Neural progenitor cell (in vitro differentiated cells): ENCODE data around the gene CHFR. TPM values are rescaled to one million over a fixed set of nuclear protein-coding genes. Genes with fewer than 3 reads are reported as not detected.

ENCODE experiments used
- DNase-seq: peaks from one replicate; pipeline ENCODE4 v3.0.0-alpha.2; 2016; ENCODE audit warnings: low spot score
- H2AFZ ChIP-seq: fragments of 200-600 bp; sonication (generic); replicated peaks from 2 replicates; pipeline ENCODE4 v1.6.1; 2016; ENCODE audit warnings: antibody characterized with exemption
- H3F3A ChIP-seq: fragments of 200-600 bp; sonication (generic); 2 replicates; pipeline ENCODE4 v1.6.1; 2016; ENCODE audit warnings: antibody characterized with exemption, low read depth
- H3K27ac ChIP-seq: fragments of 200-600 bp; sonication (generic); 2 replicates; pipeline ENCODE4 v1.5.1; 2016; ENCODE audit warnings: mild to moderate bottlenecking
- H3K27me3 ChIP-seq: fragments of 200-600 bp; sonication (generic); 2 replicates; pipeline ENCODE4 v1.6.1; 2016; ENCODE audit warnings: mild to moderate bottlenecking, moderate library complexity
- H3K36me3 ChIP-seq: fragments of 200-600 bp; sonication (generic); 2 replicates; pipeline ENCODE4 v1.5.1; 2016
- H3K4me1 ChIP-seq: fragments of 200-600 bp; sonication (generic); 2 replicates; pipeline ENCODE4 v1.6.1; 2016; ENCODE audit warnings: mixed run types
- H3K4me2 ChIP-seq: fragments of 200-600 bp; sonication (generic); 2 replicates; pipeline ENCODE4 v1.6.1; 2016
- H3K4me3 ChIP-seq: fragments of 200-600 bp; sonication (generic); 2 replicates; pipeline ENCODE4 v1.5.1; 2016
- H3K79me2 ChIP-seq: fragments of 200-600 bp; sonication (generic); 2 replicates; pipeline ENCODE4 v1.6.1; 2016; ENCODE audit warnings: low read depth
- H3K9ac ChIP-seq: fragments of 200-600 bp; sonication (generic); 2 replicates; pipeline ENCODE4 v1.6.1; 2016
- H3K9me3 ChIP-seq: fragments of 200-600 bp; sonication (generic); 2 replicates; pipeline ENCODE4 v1.5.1; 2016; ENCODE audit warnings: low read depth
- H4K20me1 ChIP-seq: fragments of 200-600 bp; sonication (generic); 2 replicates; pipeline ENCODE4 v1.6.1; 2016; ENCODE audit warnings: low read depth
- H3K27ac Mint-ChIP-seq: 3 replicates; pipeline ENCODE4 v1.8.0; 2021; ENCODE audit warnings: mixed read lengths
- H3K27me3 Mint-ChIP-seq: 2 replicates; pipeline ENCODE4 v1.8.0; 2022; ENCODE audit warnings: low read depth, mild to moderate bottlenecking, inconsistent platforms, moderate library complexity, mixed read lengths; ENCODE audit not compliant: insufficient read depth
- H3K36me3 Mint-ChIP-seq: 3 replicates; pipeline ENCODE4 v1.8.0; 2021; ENCODE audit warnings: mixed read lengths
- H3K4me1 Mint-ChIP-seq: 3 replicates; pipeline ENCODE4 v1.8.0; 2021; ENCODE audit warnings: mixed read lengths
- H3K4me3 Mint-ChIP-seq: 3 replicates; pipeline ENCODE4 v1.8.0; 2021; ENCODE audit warnings: mild to moderate bottlenecking, moderate library complexity, mixed read lengths
- H3K9me3 Mint-ChIP-seq: 3 replicates; pipeline ENCODE4 v1.8.0; 2020; ENCODE audit warnings: mixed read lengths
- CTCF ChIP-seq: fragments of 200-600 bp; sonication (generic); IDR thresholded peaks from 2 replicates; pipeline ENCODE4 v1.5.1; 2017; ENCODE audit warnings: antibody characterized with exemption, mild to moderate bottlenecking
- EZH2 ChIP-seq: fragments of 200-600 bp; sonication (generic); IDR thresholded peaks from 2 replicates; pipeline ENCODE4 v1.6.1; 2017; ENCODE audit warnings: antibody characterized with exemption, mild to moderate bottlenecking, moderate library complexity
- EZH2phosphoT487 ChIP-seq: fragments of 200-600 bp; sonication (generic); IDR thresholded peaks from 2 replicates; pipeline ENCODE4 v1.6.1; 2017; ENCODE audit warnings: antibody characterized with exemption
- total RNA-seq: library from RNA; depleted of rRNA; stranded (reverse); fragments of >200 nt; gene quantifications from 2 replicates; pipeline ENCODE4 v1.2.3, GENCODE V29; 2015; ENCODE audit warnings: low replicate concordance

CHFR gene
- total RNA-seq, 1 donor from 2014 or later = 25.6 TPM

- Histone ChIP-seq H3K4me1 (no peaks in the 10 kb centered on the region), H4K20me1 (no peaks in the 10 kb centered on the region), H3K9ac (no peak overlapping the region), H3K4me3 (no peak overlapping the region), H3K27ac (no peak overlapping the region), H3F3A (no peaks in the 10 kb centered on the region), H3K27me3 (no peaks in the 10 kb centered on the region), H2AFZ (no peak overlapping the region), H3K4me2 (no peak overlapping the region), H3K36me3 (no peaks in the 10 kb centered on the region), H3K79me2 (no peaks in the 10 kb centered on the region), H3K9me3 (no peaks in the 10 kb centered on the region)
- TF ChIP-seq EZH2 = no peak
- TF ChIP-seq CTCF = no peak
- TF ChIP-seq EZH2phosphoT487 = no peak
- Mint-ChIP-seq H3K4me3 (no peak overlapping the region), H3K27ac (no peak overlapping the region), H3K27me3 (peaks cover 4% of the 10 kb centered on the region), H3K4me1 (no peaks in the 10 kb centered on the region), H3K9me3 (no peaks in the 10 kb centered on the region), H3K36me3 (peaks cover 47% of the 10 kb centered on the region)
- no peak for DNase-seq
These were observed 98.9 kb downstream of the CHFR start for GRCh38 chr12:132788375-132789098.

- Histone ChIP-seq H4K20me1 (no peaks in the 10 kb centered on the region), H3K9ac (no peak overlapping the region), H3F3A (no peaks in the 10 kb centered on the region), H3K9me3 (no peaks in the 10 kb centered on the region), H3K4me3 (no peak overlapping the region), H3K79me2 (no peaks in the 10 kb centered on the region), H3K27ac (no peak overlapping the region), H3K36me3 (no peaks in the 10 kb centered on the region), H3K27me3 (no peaks in the 10 kb centered on the region), H3K4me1 (no peaks in the 10 kb centered on the region), H3K4me2 (no peak overlapping the region), H2AFZ (no peak overlapping the region)
- Mint-ChIP-seq H3K9me3 (no peaks in the 10 kb centered on the region), H3K27ac (peak overlapping the region; percentile 69), H3K4me3 (no peak overlapping the region), H3K27me3 (peaks cover 4% of the 10 kb centered on the region), H3K36me3 (peaks cover 47% of the 10 kb centered on the region), H3K4me1 (no peaks in the 10 kb centered on the region)
- TF ChIP-seq CTCF = no peak
- TF ChIP-seq EZH2 = no peak
- no peak for TF ChIP-seq EZH2phosphoT487
- DNase-seq = no peak
These were observed 99.5 kb downstream of the CHFR start for GRCh38 chr12:132787877-132788276.

- no peak overlapping the region for H3K4me3 ChIP-seq
- Mint-ChIP-seq H3K4me3 (no peak overlapping the region), H3K36me3 (peaks cover 42% of the 10 kb centered on the region), H3K9me3 (no peaks in the 10 kb centered on the region), H3K27me3 (peaks cover 4% of the 10 kb centered on the region), H3K4me1 (no peaks in the 10 kb centered on the region), H3K27ac (no peak overlapping the region)
- no peak for TF ChIP-seq EZH2phosphoT487
- TF ChIP-seq EZH2 = no peak
- TF ChIP-seq CTCF = no peak
- H3K9me3 ChIP-seq = no peaks in the 10 kb centered on the region
- no peak overlapping the region for H3K4me2 ChIP-seq
- no peaks in the 10 kb centered on the region for H3K27me3 ChIP-seq
- H3K79me2 ChIP-seq = no peaks in the 10 kb centered on the region
- H3F3A ChIP-seq = no peaks in the 10 kb centered on the region
- no peaks in the 10 kb centered on the region for H3K4me1 ChIP-seq
- H3K9ac ChIP-seq = no peak overlapping the region
- no peaks in the 10 kb centered on the region for H4K20me1 ChIP-seq
- no peak overlapping the region for H3K27ac ChIP-seq
- H3K36me3 ChIP-seq = no peaks in the 10 kb centered on the region
- H2AFZ ChIP-seq = no peak overlapping the region
- DNase-seq = no peak
These were observed 101.2 kb downstream of the CHFR start for GRCh38 chr12:132786192-132786591.
